Tibial nerve (tissue), 4 donors: ENCODE measurements around the gene U2AF1L4. TPM values are rescaled to one million over a fixed set of nuclear protein-coding genes. Genes with fewer than 3 reads are reported as not detected.

Source experiments
- DNase-seq, 2 donors: peaks; one replicate each; pipeline ENCODE4 v3.0.0-alpha.2; 2019; ENCODE audit warnings: low spot score in 2 of 2
- H3K27ac ChIP-seq, 4 donors: fragments of 200-600 bp; sonication (generic) in 3 of 4; one replicate each; pipeline ENCODE4 v1.5.1; 2017 to 2019; ENCODE audit warnings: mild to moderate bottlenecking in 1 of 4
- H3K27me3 ChIP-seq, 2 donors: fragments of 200-600 bp; sonication (generic) in 1 of 2; one replicate each; pipeline versions ENCODE4 v1.5.1 to v1.6.0; 2017 to 2019
- H3K36me3 ChIP-seq, 3 donors: fragments of 200-600 bp; sonication (generic); one replicate each; pipeline ENCODE4 v1.5.1; 2018 to 2019
- H3K4me1 ChIP-seq, 4 donors: fragments of 200-600 bp; sonication (generic) in 3 of 4; one replicate each; pipeline ENCODE4 v1.5.1; 2017 to 2019
- H3K4me3 ChIP-seq, 4 donors: fragments of 200-600 bp; sonication (generic) in 3 of 4; one replicate each; pipeline ENCODE4 v1.5.1; 2017 to 2019; ENCODE audit warnings: mild to moderate bottlenecking in 1 of 4, moderate library complexity in 1 of 4
- H3K9me3 ChIP-seq, 4 donors: fragments of 200-600 bp; sonication (generic) in 3 of 4; one replicate each; pipeline ENCODE4 v1.5.1; 2017 to 2019
- EP300 ChIP-seq, 2 donors: sonication (generic); formaldehyde crosslinking; IDR thresholded peaks; one replicate each; pipeline ENCODE4 v1.6.1; 2017; ENCODE audit warnings: antibody characterized with exemption in 2 of 2, mild to moderate bottlenecking in 1 of 2
- POLR2A ChIP-seq, 2 donors: fragments of 450-650 bp; IDR thresholded peaks; one replicate each; pipeline ENCODE4 v1.6.1; 2017; ENCODE audit warnings: antibody characterized with exemption in 2 of 2, mild to moderate bottlenecking in 2 of 2, moderate library complexity in 2 of 2
- WGBS, 2 donors: methylation state at CpG; one replicate each; pipeline ENCODE4 v1.1.5; 2018; 5-methylcytosine and 5-hydroxymethylcytosine counted together
- total RNA-seq, 4 donors: library from RNA; depleted of rRNA; stranded (reverse); fragments of >200 nt; gene quantifications; one replicate each; pipeline ENCODE4 v1.1.0, GENCODE V29; 2016
- TF ChIP-seq, protein P1 (sequence below), 5 experiments: fragments of 200-600 bp in 3 of 5; fragments of 450-650 bp in 2 of 5; sonication (generic) in 3 of 5; IDR thresholded peaks; one replicate each; pipeline ENCODE4 v1.5.1; 2016 to 2019; ENCODE audit warnings: antibody characterized with exemption in 5 of 5, mild to moderate bottlenecking in 3 of 5, moderate library complexity in 2 of 5

U2AF1L4 gene
- total RNA-seq, 4 donors from 2014 or later = 17.8 to 51.1 (median 43.2) TPM

DNA sequence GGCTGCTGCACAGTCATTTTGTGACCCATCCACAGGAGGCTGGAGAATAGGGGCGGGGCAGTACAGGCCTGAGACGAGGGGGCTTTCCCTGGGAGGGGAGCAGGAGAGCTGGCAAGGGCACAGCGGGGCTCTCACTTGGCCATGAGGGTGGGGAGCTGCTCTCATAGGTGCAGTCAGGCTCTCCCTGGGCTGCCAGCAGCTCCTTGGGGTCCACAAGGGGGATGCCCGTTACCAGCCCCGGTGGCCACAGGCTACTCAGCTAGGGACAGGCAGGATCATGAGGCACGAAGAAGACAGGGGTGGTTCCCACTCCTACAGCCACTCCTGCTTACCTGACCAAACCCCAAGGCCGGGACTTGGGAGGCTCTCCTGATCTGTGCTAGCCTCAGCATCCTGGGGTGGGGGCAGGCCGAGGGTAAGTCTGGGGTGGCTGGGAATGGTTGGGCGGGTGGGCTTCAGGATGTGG lies 46.6 kb upstream of the U2AF1L4 start:
- no peak for DNase-seq
- WGBS, 2 donors = 69 to 89% methylated on average over 6 to 8 of the region's 9 CpGs
- Histone ChIP-seq H3K27me3 (peaks cover 0 to 13% of the 10 kb centered on the region in 2 donors), H3K36me3 (peaks cover 0 to 15% (median 0%) of the 10 kb centered on the region in 3 donors), H3K27ac (no peak overlapping the region), H3K9me3 (no peaks in the 10 kb centered on the region), H3K4me1 (no peaks in the 10 kb centered on the region), H3K4me3 (no peak overlapping the region)
- TF ChIP-seq POLR2A (IDR thresholded peaks at IDR 0.05) = no peak
- TF ChIP-seq EP300 (IDR thresholded peaks at IDR 0.05) = no peak
- TF ChIP-seq, protein P1, sequence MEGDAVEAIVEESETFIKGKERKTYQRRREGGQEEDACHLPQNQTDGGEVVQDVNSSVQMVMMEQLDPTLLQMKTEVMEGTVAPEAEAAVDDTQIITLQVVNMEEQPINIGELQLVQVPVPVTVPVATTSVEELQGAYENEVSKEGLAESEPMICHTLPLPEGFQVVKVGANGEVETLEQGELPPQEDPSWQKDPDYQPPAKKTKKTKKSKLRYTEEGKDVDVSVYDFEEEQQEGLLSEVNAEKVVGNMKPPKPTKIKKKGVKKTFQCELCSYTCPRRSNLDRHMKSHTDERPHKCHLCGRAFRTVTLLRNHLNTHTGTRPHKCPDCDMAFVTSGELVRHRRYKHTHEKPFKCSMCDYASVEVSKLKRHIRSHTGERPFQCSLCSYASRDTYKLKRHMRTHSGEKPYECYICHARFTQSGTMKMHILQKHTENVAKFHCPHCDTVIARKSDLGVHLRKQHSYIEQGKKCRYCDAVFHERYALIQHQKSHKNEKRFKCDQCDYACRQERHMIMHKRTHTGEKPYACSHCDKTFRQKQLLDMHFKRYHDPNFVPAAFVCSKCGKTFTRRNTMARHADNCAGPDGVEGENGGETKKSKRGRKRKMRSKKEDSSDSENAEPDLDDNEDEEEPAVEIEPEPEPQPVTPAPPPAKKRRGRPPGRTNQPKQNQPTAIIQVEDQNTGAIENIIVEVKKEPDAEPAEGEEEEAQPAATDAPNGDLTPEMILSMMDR (IDR thresholded peaks at IDR 0.05) = no peak

DNA sequence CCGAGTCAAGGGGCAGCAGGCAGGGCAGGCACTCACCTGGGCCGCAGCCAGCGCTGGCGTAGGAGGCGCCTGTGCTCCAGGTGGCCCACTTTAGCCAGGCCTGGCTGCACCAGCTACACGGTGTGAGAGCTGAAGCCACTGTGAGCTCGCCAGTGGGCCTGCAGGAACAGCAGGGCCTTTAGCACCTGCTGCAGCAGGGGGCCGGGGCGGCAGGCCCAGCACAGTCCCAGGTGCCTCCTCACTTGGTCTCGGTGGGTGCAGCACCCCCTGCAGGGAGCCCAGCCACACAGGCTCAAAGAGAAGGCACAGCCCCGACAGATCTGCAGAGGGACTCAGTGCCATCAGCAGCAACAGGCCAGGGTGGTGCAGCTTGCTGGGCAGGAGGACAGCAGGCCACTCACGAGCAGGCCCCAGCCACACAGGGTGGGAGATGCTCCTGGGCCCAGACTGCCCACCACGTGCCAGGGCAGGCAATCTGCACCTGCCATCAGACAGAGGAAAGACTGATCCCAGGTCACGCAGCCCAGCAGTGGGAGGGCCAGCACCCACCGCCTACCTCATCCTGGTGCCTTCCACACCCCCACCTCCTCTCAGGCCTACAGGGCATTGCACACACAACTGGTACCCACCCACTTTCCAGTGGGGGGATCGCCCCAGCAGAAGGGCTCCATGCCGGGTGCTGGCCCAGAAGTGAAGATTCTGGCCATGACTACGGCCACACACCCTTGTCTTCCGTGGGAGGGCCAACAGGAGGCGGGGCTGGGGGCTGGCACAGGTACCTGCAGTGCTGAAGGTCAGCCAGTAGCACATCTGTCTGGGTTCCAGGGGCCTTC lies 46.0 kb upstream of the U2AF1L4 start:
- Histone ChIP-seq H3K4me3 (no peak overlapping the region), H3K4me1 (no peaks in the 10 kb centered on the region), H3K9me3 (no peaks in the 10 kb centered on the region), H3K27ac (no peak overlapping the region), H3K36me3 (peaks cover 0 to 22% (median 0%) of the 10 kb centered on the region in 3 donors), H3K27me3 (peaks cover 0 to 6% of the 10 kb centered on the region in 2 donors)
- TF ChIP-seq EP300 (IDR thresholded peaks at IDR 0.05) = no peak
- TF ChIP-seq, protein P1 (IDR thresholded peaks at IDR 0.05) = no peak
- no peak for TF ChIP-seq POLR2A (IDR thresholded peaks at IDR 0.05)
- no peak for DNase-seq
- WGBS, 2 donors = 54 to 62% methylated on average over 13 to 17 of the region's 20 CpGs

DNA sequence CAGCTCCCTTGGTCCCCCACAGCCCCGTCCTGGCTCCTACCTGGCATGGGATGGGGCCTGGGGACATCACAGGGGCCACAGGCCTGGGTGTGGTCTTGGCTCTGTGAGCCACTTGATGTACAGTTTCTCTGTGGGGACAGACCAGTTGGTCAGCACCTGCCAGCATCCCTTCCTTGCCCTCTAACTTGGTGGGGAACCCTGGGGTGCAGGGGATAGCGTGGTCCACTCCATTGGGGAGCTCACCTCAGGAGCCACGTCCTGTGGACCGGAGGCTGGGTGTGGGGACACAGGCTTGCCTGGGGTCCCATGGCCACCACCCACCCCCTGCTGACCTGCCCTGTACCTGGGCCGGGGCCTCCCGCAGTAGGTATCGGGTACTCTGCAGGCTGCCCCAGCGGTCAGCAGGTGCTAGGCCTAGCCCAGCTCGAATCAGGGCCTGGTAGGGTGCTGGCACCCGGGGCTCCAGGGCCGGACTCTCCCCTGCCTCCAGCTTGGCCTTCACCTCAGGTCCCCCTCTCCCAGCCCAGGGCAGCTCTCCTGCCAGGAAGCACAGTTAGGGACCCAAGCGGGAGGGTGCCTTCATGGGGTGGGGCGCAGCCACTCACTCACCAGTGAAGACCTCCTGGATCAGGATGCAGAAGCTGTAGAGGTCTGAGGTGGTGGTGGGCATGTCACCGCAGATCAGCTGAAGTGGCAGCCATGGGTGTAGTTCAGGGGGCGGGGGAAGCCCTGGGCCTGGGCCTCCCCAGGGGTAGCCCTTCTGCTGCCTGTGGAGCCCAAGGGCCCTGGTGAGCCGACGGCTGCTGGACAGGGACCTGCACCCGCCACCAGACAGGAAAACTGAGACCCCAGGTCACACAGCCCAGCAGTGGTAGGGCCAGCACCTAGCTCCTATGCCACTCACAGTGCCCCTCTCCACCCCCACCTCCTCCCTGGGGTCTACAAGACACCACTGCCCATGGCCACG lies 45.0 kb upstream of the U2AF1L4 start:
- Histone ChIP-seq H3K4me1 (no peaks in the 10 kb centered on the region), H3K36me3 (peaks cover 0 to 31% (median 0%) of the 10 kb centered on the region in 3 donors), H3K27ac (no peak overlapping the region), H3K27me3 (no peaks in the 10 kb centered on the region), H3K9me3 (no peaks in the 10 kb centered on the region), H3K4me3 (no peak overlapping the region)
- 72 to 79% methylated on average over 10 to 12 of the region's 19 CpGs for WGBS, 2 donors
- TF ChIP-seq EP300 (IDR thresholded peaks at IDR 0.05) (no peak), POLR2A (IDR thresholded peaks at IDR 0.05) (no peak)
- TF ChIP-seq, protein P1 (IDR thresholded peaks at IDR 0.05) = no peak
- no peak for DNase-seq

DNA sequence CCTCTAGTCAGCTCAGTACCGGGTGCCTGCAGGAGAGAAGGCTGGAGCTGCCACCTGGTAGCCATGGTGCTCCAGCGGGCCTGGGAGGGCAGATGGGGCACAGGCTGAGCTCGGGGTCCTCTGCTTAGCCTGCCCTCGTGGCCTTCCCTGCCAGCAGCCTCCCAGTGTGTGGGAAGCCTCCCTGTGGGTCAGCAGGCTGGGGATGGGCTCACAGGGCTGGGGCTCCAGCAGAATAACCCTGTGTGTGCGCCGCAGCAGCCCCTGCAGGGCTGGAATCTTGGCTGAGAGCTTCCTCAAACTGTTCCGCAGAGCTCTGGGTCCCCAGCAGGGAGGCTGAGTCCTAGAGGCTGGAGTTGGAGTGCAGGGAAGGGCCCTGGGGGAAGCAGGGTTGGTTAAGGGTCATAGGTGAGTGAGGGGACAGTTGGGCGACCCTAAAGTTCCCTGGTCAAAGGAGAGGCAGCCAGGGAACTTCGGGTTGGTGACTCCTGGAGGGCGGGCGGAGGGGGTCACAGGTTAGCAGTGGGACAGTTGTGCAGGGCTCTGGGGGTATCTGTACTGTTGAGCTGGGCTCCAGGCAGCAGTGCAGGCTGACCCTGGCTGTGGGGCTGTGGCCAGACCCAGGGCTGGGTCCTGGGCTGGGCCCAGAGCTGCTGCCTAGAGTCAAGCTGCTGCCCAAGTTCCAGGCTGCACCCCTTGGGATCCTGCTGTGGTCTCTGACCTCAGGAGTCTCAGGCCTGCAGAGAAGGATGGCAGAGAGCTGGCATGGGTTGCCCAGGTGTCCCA lies 44.2 kb upstream of the U2AF1L4 start:
- TF ChIP-seq POLR2A (IDR thresholded peaks at IDR 0.05) = no peak
- no peak for TF ChIP-seq EP300 (IDR thresholded peaks at IDR 0.05)
- TF ChIP-seq, protein P1 (IDR thresholded peaks at IDR 0.05) = no peak
- Histone ChIP-seq H3K4me1 (no peaks in the 10 kb centered on the region), H3K27me3 (no peaks in the 10 kb centered on the region), H3K9me3 (no peaks in the 10 kb centered on the region), H3K4me3 (no peak overlapping the region), H3K36me3 (peaks cover 0 to 40% (median 0%) of the 10 kb centered on the region in 3 donors), H3K27ac (no peak overlapping the region)
- WGBS, 2 donors = 75 to 82% methylated on average over 9 to 10 of the region's 11 CpGs
- DNase-seq = no peak
